OCI-LY3 (cell line): ENCODE data around the gene LHFPL3.

Experiments
- H2AFZ ChIP-seq: fragments of 200-600, 300-600 bp; shearing (Covaris generic); 2 replicates; pipeline ENCODE4 v1.6.0; 2014; ENCODE audit warnings: antibody characterized with exemption, low read depth, low read length
- H3K27ac ChIP-seq: fragments of 200-600, 300-600 bp; sonication (generic); 2 replicates; pipeline ENCODE4 v1.5.1; 2014; ENCODE audit warnings: mild to moderate bottlenecking, low read length, moderate library complexity, mixed read lengths
- H3K27me3 ChIP-seq: fragments of 200-600, 300-600 bp; sonication (generic); 2 replicates; pipeline ENCODE4 v1.6.1; 2014; ENCODE audit warnings: low read depth, low read length, mixed read lengths
- H3K36me3 ChIP-seq: fragments of 200-600, 300-600 bp; sonication (generic); replicated peaks from 2 replicates; pipeline ENCODE3; 2014; ENCODE audit warnings: low read depth, low read length, mixed read lengths
- H3K4me1 ChIP-seq: fragments of 300-600, 200-600 bp; sonication (generic); 2 replicates; pipeline ENCODE4 v1.6.1; 2014; ENCODE audit warnings: low read length, mixed read lengths
- H3K4me2 ChIP-seq: fragments of 200-600, 300-600 bp; sonication (generic); 2 replicates; pipeline ENCODE4 v1.6.1; 2014; ENCODE audit warnings: low read length, mixed read lengths
- H3K4me3 ChIP-seq: fragments of 300-600, 200-600 bp; sonication (generic); 2 replicates; pipeline ENCODE4 v1.5.1; 2014; ENCODE audit warnings: antibody characterized with exemption, mild to moderate bottlenecking, low read length, moderate library complexity
- H3K79me2 ChIP-seq: fragments of 300-600, 200-600 bp; shearing (Covaris generic); 2 replicates; pipeline ENCODE4 v1.6.1; 2014; ENCODE audit warnings: mild to moderate bottlenecking, low read length, mixed read lengths
- H3K9ac ChIP-seq: fragments of 300-600, 200-600 bp; shearing (Covaris generic); 2 replicates; pipeline ENCODE4 v1.6.0; 2014; ENCODE audit warnings: mild to moderate bottlenecking, low read length, moderate library complexity
- H3K9me3 ChIP-seq: fragments of 200-600, 300-600 bp; shearing (Covaris generic); 2 replicates; pipeline ENCODE4 v1.6.1; 2014; ENCODE audit warnings: low read length, mixed read lengths; ENCODE audit not compliant: insufficient read depth
- H4K20me1 ChIP-seq: fragments of 200-600, 300-600 bp; sonication (generic); 2 replicates; pipeline ENCODE4 v1.6.1; 2016; ENCODE audit warnings: low read length, mixed read lengths; ENCODE audit not compliant: insufficient read depth
- CTCF ChIP-seq: fragments of 200-600, 300-600 bp; sonication (generic); IDR thresholded peaks from 2 replicates; pipeline ENCODE4 v1.5.1; 2014; ENCODE audit warnings: antibody characterized with exemption, low read length, low read depth
- EZH2phosphoT487 ChIP-seq: fragments of 200-600 bp; shearing (Covaris generic); IDR thresholded peaks from 2 replicates; pipeline ENCODE4 v1.6.1; 2018; ENCODE audit warnings: antibody characterized with exemption, mixed run types, low read depth

Gene LHFPL3

DNA sequence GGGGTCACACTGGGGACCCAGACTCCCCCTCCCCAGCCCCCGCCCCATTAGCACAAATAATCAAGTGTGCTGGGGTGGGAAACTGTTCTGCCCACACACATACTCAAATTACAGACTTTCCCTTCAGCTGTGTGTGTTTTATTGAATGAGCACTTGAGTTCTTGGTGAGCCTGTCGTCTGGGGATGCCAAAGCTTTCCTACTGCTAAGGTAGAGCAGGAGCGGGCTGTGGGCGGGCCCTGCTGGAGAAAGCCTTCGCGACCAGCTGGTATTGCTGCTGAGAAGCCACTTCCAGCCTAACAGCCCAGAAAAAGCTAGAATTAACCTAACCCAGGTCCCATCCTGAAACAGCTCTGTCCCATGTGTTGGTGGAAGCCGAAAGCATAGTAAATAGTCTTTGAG is 598.7 kb downstream of the LHFPL3 start:
- H2AFZ ChIP-seq, result no peak overlapping the region
- H4K20me1 ChIP-seq, result no peaks in the 10 kb centered on the region
- no peaks in the 10 kb centered on the region for H3K36me3 ChIP-seq
- no peaks in the 10 kb centered on the region for H3K9me3 ChIP-seq
- H3K4me3 ChIP-seq, result no peak overlapping the region
- no peak overlapping the region for H3K27ac ChIP-seq
- H3K9ac ChIP-seq, result no peak overlapping the region
- TF ChIP-seq CTCF (no peak), EZH2phosphoT487 (no peak)
- H3K27me3 ChIP-seq, result no peaks in the 10 kb centered on the region
- H3K4me1 ChIP-seq, result peaks cover 13% of the 10 kb centered on the region
- no peaks in the 10 kb centered on the region for H3K79me2 ChIP-seq
- H3K4me2 ChIP-seq, result no peak overlapping the region

DNA sequence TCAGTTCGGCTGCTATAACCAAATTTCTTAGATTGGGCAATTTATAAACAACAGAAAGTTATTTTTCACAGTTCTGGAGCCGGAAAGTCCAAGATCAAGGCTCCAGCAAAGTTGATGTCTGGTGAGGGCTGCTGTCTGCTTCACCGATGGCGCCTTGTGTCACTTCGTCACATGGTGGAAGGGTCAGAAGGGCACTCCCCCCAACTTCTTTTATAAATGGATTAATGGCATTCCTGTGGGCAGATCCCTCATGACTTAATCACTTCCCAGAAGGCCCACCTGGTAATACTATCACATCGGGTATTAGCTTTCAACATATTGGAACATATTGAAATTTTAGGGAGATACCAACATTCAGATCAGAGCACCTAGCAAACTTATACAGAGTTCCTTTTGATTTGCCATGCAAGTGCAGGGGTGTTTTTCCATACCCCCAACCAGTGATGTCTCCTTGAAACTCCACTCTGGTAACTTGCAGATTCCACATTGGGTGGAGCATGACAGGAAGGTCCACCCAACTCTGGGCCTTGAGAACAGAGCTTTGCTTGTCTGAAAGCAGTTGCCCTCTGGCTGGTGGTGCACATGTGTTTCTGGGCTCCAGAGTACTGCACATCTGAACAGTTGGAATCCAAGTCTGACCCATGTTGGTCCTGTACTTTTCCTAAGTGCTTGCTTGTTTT is 600.5 kb downstream of the LHFPL3 start:
- Histone ChIP-seq H3K36me3 (no peaks in the 10 kb centered on the region), H3K27ac (no peak overlapping the region)

DNA sequence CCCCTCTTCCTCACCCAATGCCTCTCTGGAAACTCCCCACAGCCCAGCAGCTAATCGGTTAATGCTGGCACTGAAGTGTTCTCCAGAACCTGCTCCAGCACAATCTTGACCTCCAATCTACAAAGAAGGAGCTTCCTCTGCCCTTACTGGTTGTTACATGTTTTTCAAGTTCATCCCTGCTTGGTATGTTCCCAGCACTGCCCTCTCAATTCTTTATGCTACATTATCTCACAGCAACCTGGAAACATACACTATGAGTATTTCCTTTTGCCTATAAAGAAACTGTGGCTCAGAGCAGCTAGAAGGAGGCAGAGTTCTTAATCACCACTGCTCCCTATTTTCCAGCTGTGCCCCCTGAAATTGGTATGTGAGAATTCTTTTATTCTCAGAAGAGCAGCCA is 601.5 kb downstream of the LHFPL3 start:
- no peak overlapping the region for H2AFZ ChIP-seq

More for the DNA sequence above, 600.5 kb downstream of the LHFPL3 start:
- no peak overlapping the region for H2AFZ ChIP-seq
- H3K27me3 ChIP-seq, result no peaks in the 10 kb centered on the region
- no peak overlapping the region for H3K4me3 ChIP-seq
- H3K9ac ChIP-seq, result no peak overlapping the region
- H3K9me3 ChIP-seq, result no peaks in the 10 kb centered on the region
- peaks cover 18% of the 10 kb centered on the region for H3K4me1 ChIP-seq
- H3K79me2 ChIP-seq, result no peaks in the 10 kb centered on the region
- H4K20me1 ChIP-seq, result no peaks in the 10 kb centered on the region
- TF ChIP-seq CTCF, result no peak
- no peak for TF ChIP-seq EZH2phosphoT487
- H3K4me2 ChIP-seq, result no peak overlapping the region

More for the DNA sequence above, 601.5 kb downstream of the LHFPL3 start:
- H3K27ac ChIP-seq, result no peak overlapping the region
- no peak overlapping the region for H3K4me3 ChIP-seq
- H3K36me3 ChIP-seq, result no peaks in the 10 kb centered on the region
- H3K4me1 ChIP-seq, result peaks cover 18% of the 10 kb centered on the region
- H3K9me3 ChIP-seq, result no peaks in the 10 kb centered on the region
- H3K27me3 ChIP-seq, result no peaks in the 10 kb centered on the region
- no peak overlapping the region for H3K9ac ChIP-seq
- no peaks in the 10 kb centered on the region for H4K20me1 ChIP-seq
- H3K4me2 ChIP-seq, result no peak overlapping the region
- no peak for TF ChIP-seq EZH2phosphoT487
- TF ChIP-seq CTCF, result no peak
- H3K79me2 ChIP-seq, result no peaks in the 10 kb centered on the region
